ENCODE measurements around the gene KDM8. TPM values are rescaled to one million over a fixed set of nuclear protein-coding genes. Genes with fewer than 3 reads are reported as not detected.

Gene KDM8
- polyA plus RNA-seq, 1 of the 3 experiments (the other 2 are of a cell fraction) = 3.3 TPM

- H3K79me2 ChIP-seq (ENCODE audit: insufficient read depth) = no peaks in the 10 kb centered on the region
- no peak for DNase-seq
- peaks cover 8 to 9% of the 10 kb centered on the region in 2 experiments; a peak in 3 of 4 replicates for H3K4me1 ChIP-seq (ENCODE audit: control insufficient read depth in 1 of 2, insufficient read depth in 2 of 2, low read depth in 1 of 2, low read length in 1 of 2)
- POLR2A ChIA-PET = no interaction called here
- no peaks in the 10 kb centered on the region for H3K27me3 ChIP-seq (ENCODE audit: insufficient read depth)
- H2AFZ ChIP-seq (ENCODE audit: low read depth) = no peak overlapping the region
- no peak for TF ChIP-seq IRF3 (IDR thresholded peaks at IDR 0.05; ENCODE audit: low read depth, low read length)
- no peak for TF ChIP-seq TAF1 (IDR thresholded peaks at IDR 0.05; ENCODE audit: borderline replicate concordance, low read depth, low read length)
- no peak overlapping the region for H3K27ac ChIP-seq (ENCODE audit: low read depth in 2 of 2, low read length in 1 of 2)
- WGBS (ENCODE audit: low lambda C conversion rate) = 98% methylated on average over 14 of the region's 16 CpGs
- no peak overlapping the region for H3K4me2 ChIP-seq
- H3K9me2 ChIP-seq = no peaks in the 10 kb centered on the region
- H3K9me3 ChIP-seq = no peaks in the 10 kb centered on the region
- CTCF ChIA-PET = interaction anchor here (1.1 to 7.2 kb wide), 2 partner anchors 8 to 144 kb away, joined by 3 to 66 read pairs; no protein-coding TSS in a partner anchor
- peaks cover 3% of the 10 kb centered on the region for H3F3A ChIP-seq (replicated peaks; ENCODE audit: insufficient read depth)
- no peak overlapping the region for H3K9ac ChIP-seq
- H3K4me3 ChIP-seq (ENCODE audit: low read depth in 2 of 2, low read length in 1 of 2) = no peak overlapping the region
- H3K36me3 ChIP-seq (replicated peaks in 1 of 2; ENCODE audit: control insufficient read depth in 1 of 2, insufficient read depth in 2 of 2, low read length in 1 of 2) = peaks cover 0 to 27% of the 10 kb centered on the region in 2 experiments
- no peaks in the 10 kb centered on the region for H4K20me1 ChIP-seq (ENCODE audit: insufficient read depth)
These were observed 27.3 kb downstream of the KDM8 start for GRCh38 chr16:27230562-27231001.

DNA sequence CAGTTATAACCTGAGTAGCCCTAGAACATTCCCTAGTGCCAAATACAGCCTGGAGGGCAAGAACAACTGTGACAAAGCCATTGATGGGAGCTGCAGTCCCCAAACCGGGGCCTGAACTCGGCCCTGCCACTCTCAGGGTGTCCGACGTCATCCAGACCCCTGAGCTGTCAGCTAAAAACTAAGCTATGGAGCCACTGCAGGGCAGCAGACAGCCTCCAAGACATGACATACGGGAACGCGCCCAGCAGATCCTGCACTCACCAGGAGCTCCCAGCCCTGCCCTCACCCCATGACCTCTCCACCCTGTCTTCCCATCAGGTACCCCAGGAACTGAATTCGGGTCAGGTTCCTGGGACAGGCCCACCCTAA lies 28.4 kb downstream of the KDM8 start:
- Histone ChIP-seq H3K4me3 (ENCODE audit: low read depth in 2 of 2, low read length in 1 of 2) (no peak overlapping the region), H3K9ac (no peak overlapping the region), H3K9me3 (no peaks in the 10 kb centered on the region), H3K4me2 (no peak overlapping the region), H3K79me2 (ENCODE audit: insufficient read depth) (no peaks in the 10 kb centered on the region), H3K27ac (ENCODE audit: low read depth in 2 of 2, low read length in 1 of 2) (no peak overlapping the region), H2AFZ (ENCODE audit: low read depth) (no peak overlapping the region), H3K27me3 (ENCODE audit: insufficient read depth) (no peaks in the 10 kb centered on the region), H3K9me2 (no peaks in the 10 kb centered on the region), H4K20me1 (ENCODE audit: insufficient read depth) (no peaks in the 10 kb centered on the region), H3F3A (replicated peaks; ENCODE audit: insufficient read depth) (peaks cover 3% of the 10 kb centered on the region), H3K4me1 (ENCODE audit: control insufficient read depth in 1 of 2, insufficient read depth in 2 of 2, low read depth in 1 of 2, low read length in 1 of 2) (peaks cover 14% of the 10 kb centered on the region in 2 experiments; a peak in 3 of 4 replicates), H3K36me3 (replicated peaks in 1 of 2; ENCODE audit: control insufficient read depth in 1 of 2, insufficient read depth in 2 of 2, low read length in 1 of 2) (peaks cover 0 to 24% of the 10 kb centered on the region in 2 experiments)
- CTCF ChIA-PET = interaction anchor here (0.6 to 7.2 kb wide), 4 partner anchors 9 to 144 kb away, joined by 3 to 66 read pairs (median 4); no protein-coding TSS in a partner anchor
- no peak for DNase-seq
- 93% methylated on average over 4 of the region's 8 CpGs for WGBS (ENCODE audit: low lambda C conversion rate)
- TF ChIP-seq REST (IDR thresholded peaks at IDR 0.05; ENCODE audit: low read depth, low read length) (no peak), EP300 (IDR thresholded peaks at IDR 0.05; ENCODE audit: borderline replicate concordance in 1 of 2, low read depth in 1 of 2, low read length in 1 of 2) (no peak), TCF12 (IDR thresholded peaks at IDR 0.05) (no peak), GATA2 (CRISPR knock-in tag; IDR thresholded peaks at IDR 0.05) (no peak), FOXJ3 (CRISPR knock-in tag; IDR thresholded peaks at IDR 0.05) (no peak), EZH2phosphoT487 (IDR thresholded peaks at IDR 0.05; ENCODE audit: borderline replicate concordance, low read depth) (no peak), POLR2AphosphoS5 (IDR thresholded peaks at IDR 0.05; ENCODE audit: low read depth, low read length) (no peak), MEF2A (IDR thresholded peaks at IDR 0.05; ENCODE audit: borderline replicate concordance, low read depth) (no peak), CHD2 (IDR thresholded peaks at IDR 0.05; ENCODE audit: low read length, partially characterized antibody) (no peak), SIN3A (IDR thresholded peaks at IDR 0.05; ENCODE audit: borderline replicate concordance, low read depth, low read length) (no peak), ZBTB33 (IDR thresholded peaks at IDR 0.05; ENCODE audit: borderline replicate concordance, low read depth) (no peak)
- TF ChIP-seq, protein P1, sequence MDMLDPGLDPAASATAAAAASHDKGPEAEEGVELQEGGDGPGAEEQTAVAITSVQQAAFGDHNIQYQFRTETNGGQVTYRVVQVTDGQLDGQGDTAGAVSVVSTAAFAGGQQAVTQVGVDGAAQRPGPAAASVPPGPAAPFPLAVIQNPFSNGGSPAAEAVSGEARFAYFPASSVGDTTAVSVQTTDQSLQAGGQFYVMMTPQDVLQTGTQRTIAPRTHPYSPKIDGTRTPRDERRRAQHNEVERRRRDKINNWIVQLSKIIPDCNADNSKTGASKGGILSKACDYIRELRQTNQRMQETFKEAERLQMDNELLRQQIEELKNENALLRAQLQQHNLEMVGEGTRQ (IDR thresholded peaks at IDR 0.05; ENCODE audit: borderline replicate concordance, low read depth, low read length) = no peak
- TF ChIP-seq, protein P2, sequence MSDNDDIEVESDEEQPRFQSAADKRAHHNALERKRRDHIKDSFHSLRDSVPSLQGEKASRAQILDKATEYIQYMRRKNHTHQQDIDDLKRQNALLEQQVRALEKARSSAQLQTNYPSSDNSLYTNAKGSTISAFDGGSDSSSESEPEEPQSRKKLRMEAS (IDR thresholded peaks at IDR 0.05; ENCODE audit: low read depth) = no peak
- POLR2A ChIA-PET = no interaction called here
